A549 (cell line): ENCODE measurements around the gene SUN2. TPM values are rescaled to one million over a fixed set of nuclear protein-coding genes. Genes with fewer than 3 reads are reported as not detected.
A peak's percentile ranks its signal among the peaks of the same experiment; 100 is the strongest.

Experiments
- ATAC-seq, 2 experiments: fragments of 200-7000 bp in 1 of 2; fragments of >200 bp in 1 of 2; cut with Nextera tagmentation in 1 of 2; cut with Tn5 transposase in 1 of 2; 3 replicates each; pipeline versions ENCODE4 v1.8.0 to v1.9.1; 2018 to 2020; ENCODE audit warnings: mild to moderate bottlenecking in 1 of 2, moderate library complexity in 1 of 2
- CTCF ChIA-PET: fragments of 300-600 bp; sonication (Branson Sonifier 250); formaldehyde crosslinking; extraction: SDS; loops from one replicate; lab custom pipeline; 2021; ENCODE audit warnings: antibody characterized with exemption, inconsistent platforms; lab: Yijun Ruan, JAX
- POLR2A ChIA-PET: fragments of 350-600 bp; formaldehyde crosslinking; extraction: SDS; loops from one replicate; lab custom pipeline; 2021; ENCODE audit warnings: antibody characterized with exemption, inconsistent platforms; lab: Yijun Ruan, JAX
- DNase-seq, 2 experiments: peaks; one replicate each; pipeline versions ENCODE4 v3.0.0 to v3.0.0-alpha.2; 2011 to 2016; ENCODE audit warnings: low read depth in 1 of 2, low spot score in 1 of 2
- FAIRE-seq: peaks from 2 replicates; lab custom pipeline; 2011; peaks lifted over from hg19 to GRCh38; lab: Jason Lieb, UNC
- H3K27ac ChIP-seq, 2 experiments: fragments of >200 bp; sonication (Bioruptor Twin); formaldehyde crosslinking; 3 replicates each; pipeline ENCODE4 v1.5.1; 2016 to 2017
- H3K4me1 ChIP-seq: fragments of >200 bp; sonication (Bioruptor Twin); formaldehyde crosslinking; 3 replicates; pipeline ENCODE4 v1.6.1; 2016
- H3K4me2 ChIP-seq: fragments of >200 bp; sonication (Bioruptor Twin); formaldehyde crosslinking; 3 replicates; pipeline ENCODE4 v1.6.1; 2016
- H3K4me3 ChIP-seq: fragments of >200 bp; sonication (Bioruptor Twin); formaldehyde crosslinking; 3 replicates; pipeline ENCODE4 v1.5.1; 2016
- H3K9me3 ChIP-seq: fragments of >200 bp; sonication (Bioruptor Twin); formaldehyde crosslinking; 3 replicates; pipeline ENCODE4 v1.6.1; 2016
- CBX2 ChIP-seq: fragments of 200-600 bp; sonication (generic); IDR thresholded peaks from 2 replicates; pipeline ENCODE4 v1.6.1; 2016; ENCODE audit warnings: low read depth, mild to moderate bottlenecking, borderline replicate concordance
- CBX8 ChIP-seq: fragments of 200-600 bp; sonication (generic); IDR thresholded peaks from 2 replicates; pipeline ENCODE4 v1.6.1; 2016
- CEBPB ChIP-seq, 2 experiments: fragments of >200 bp in 1 of 2; sonication (Bioruptor Twin) in 1 of 2; formaldehyde crosslinking in 1 of 2; IDR thresholded peaks; 2 replicates each; pipeline ENCODE4 v1.6.1; 2012 to 2016
- CHD2 ChIP-seq: fragments of 150-350 bp; IDR thresholded peaks from 2 replicates; pipeline ENCODE4 v1.6.1; 2014; ENCODE audit warnings: low read length; ENCODE audit not compliant: partially characterized antibody
- EHF ChIP-seq: fragments of 250-450 bp; sonication (Bioruptor Pico); IDR thresholded peaks from 2 replicates; pipeline ENCODE4 v1.5.0; 2020; ENCODE audit warnings: mild to moderate bottlenecking
- EHMT2 ChIP-seq: fragments of 200-600 bp; sonication (generic); IDR thresholded peaks from 2 replicates; pipeline ENCODE4 v1.6.1; 2016; ENCODE audit warnings: antibody characterized with exemption, low read depth, mild to moderate bottlenecking, moderate library complexity
- EP300 ChIP-seq, 2 experiments: fragments of >200 bp; sonication (Bioruptor Twin); formaldehyde crosslinking; IDR thresholded peaks; 2 replicates in 1 of 2; 3 replicates in 1 of 2; pipeline ENCODE4 v1.6.1; 2016 to 2017
- FOSL2 ChIP-seq, 2 experiments: fragments of 450-650 bp in 1 of 2; fragments of >200 bp in 1 of 2; sonication (Bioruptor Twin) in 1 of 2; formaldehyde crosslinking; IDR thresholded peaks; 2 replicates each; pipeline versions ENCODE4 v1.5.0 to v1.6.1; 2016 to 2020; ENCODE audit warnings: mild to moderate bottlenecking in 1 of 2, moderate library complexity in 1 of 2
- HOXA7 ChIP-seq: fragments of 250-450 bp; sonication (Bioruptor Pico); IDR thresholded peaks from 2 replicates; pipeline ENCODE4 v1.5.0; 2020; ENCODE audit warnings: mild to moderate bottlenecking, moderate library complexity
- HOXB13 ChIP-seq: fragments of 250-450 bp; sonication (Bioruptor Pico); IDR thresholded peaks from 2 replicates; pipeline ENCODE4 v1.5.0; 2020; ENCODE audit warnings: low read depth, mild to moderate bottlenecking, moderate library complexity
- HOXB5 ChIP-seq: fragments of 250-450 bp; sonication (Bioruptor Pico); IDR thresholded peaks from 2 replicates; pipeline ENCODE4 v1.5.0; 2020; ENCODE audit warnings: mild to moderate bottlenecking, moderate library complexity
- JUN ChIP-seq, 2 experiments: fragments of >200 bp; sonication (Bioruptor Twin); formaldehyde crosslinking; IDR thresholded peaks; 2 replicates in 1 of 2; 3 replicates in 1 of 2; pipeline ENCODE4 v1.6.1; 2016 to 2017
- KDM5A ChIP-seq: fragments of 200-600 bp; sonication (generic); IDR thresholded peaks from 2 replicates; pipeline ENCODE4 v1.6.1; 2016; ENCODE audit warnings: antibody characterized with exemption, mild to moderate bottlenecking
- MAFK ChIP-seq: fragments of 450-650 bp; IDR thresholded peaks from 2 replicates; pipeline ENCODE4 v1.6.1; 2014; ENCODE audit not compliant: partially characterized antibody
- MAZ ChIP-seq: fragments of 150-350 bp; IDR thresholded peaks from 2 replicates; pipeline ENCODE4 v1.6.1; 2014; ENCODE audit warnings: antibody characterized with exemption, low read depth, low read length, borderline replicate concordance
- RAD21 ChIP-seq, 2 experiments: fragments of >200 bp in 1 of 2; sonication (Bioruptor Twin) in 1 of 2; formaldehyde crosslinking in 1 of 2; IDR thresholded peaks in 1 of 2; conservative IDR thresholded peaks in 1 of 2; 2 replicates in 1 of 2; 3 replicates in 1 of 2; pipeline ENCODE4 v1.6.1; 2012 to 2018; ENCODE audit warnings: inconsistent platforms in 1 of 2
- RCOR1 ChIP-seq: fragments of 150-350 bp; IDR thresholded peaks from 2 replicates; pipeline ENCODE4 v1.6.1; 2014; ENCODE audit warnings: antibody characterized with exemption, low read length, low read depth
- RFX5 ChIP-seq: fragments of 450-650 bp; IDR thresholded peaks from 2 replicates; pipeline ENCODE4 v1.7.1; 2014; ENCODE audit warnings: antibody characterized with exemption, mild to moderate bottlenecking, moderate library complexity
- RNF2 ChIP-seq: fragments of 200-600 bp; sonication (generic); IDR thresholded peaks from 2 replicates; pipeline ENCODE4 v1.6.1; 2016; ENCODE audit warnings: low read depth, mild to moderate bottlenecking, antibody characterized with exemption, moderate library complexity, borderline replicate concordance
- TFCP2L1 ChIP-seq: fragments of 250-450 bp; sonication (Bioruptor Pico); IDR thresholded peaks from 2 replicates; pipeline ENCODE4 v1.5.0; 2021; ENCODE audit warnings: mild to moderate bottlenecking
- WGBS: methylation state at CpG from one replicate; pipeline ENCODE4 v1.1.6; 2017; ENCODE audit errors: missing lambda C conversion rate; 5-methylcytosine and 5-hydroxymethylcytosine counted together
- polyA plus RNA-seq, 4 experiments: library from polyadenylated mRNA; depleted of rRNA in 3 of 4; stranded (reverse); fragments of >200 nt; fragmentation: RNase III in 1 of 4; extraction: RNeasy Plus Mini Kit Qiagen cat#74134 plus additional on column Dnase treatment in 1 of 4; gene quantifications; 2 replicates in 3 of 4; 3 replicates in 1 of 4; pipeline ENCODE4 v1.2.3, GENCODE V29; 2011 to 2017
- TF ChIP-seq, protein P1 (sequence below): fragments of 250-450 bp; sonication (Bioruptor Pico); IDR thresholded peaks from 2 replicates; pipeline ENCODE4 v1.5.0; 2021; ENCODE audit warnings: mild to moderate bottlenecking, moderate library complexity, borderline replicate concordance
- TF ChIP-seq, protein P2 (sequence below): fragments of >200 bp; sonication (Bioruptor Twin); formaldehyde crosslinking; IDR thresholded peaks from 3 replicates; pipeline ENCODE4 v1.5.1; 2016
- TF ChIP-seq, protein P3 (sequence below): fragments of >200 bp; sonication (Bioruptor Twin); formaldehyde crosslinking; IDR thresholded peaks from 2 replicates; pipeline ENCODE4 v1.6.1; 2016
- TF ChIP-seq, protein P4 (sequence below): IDR thresholded peaks from 2 replicates; pipeline ENCODE4 v1.6.1; 2012; ENCODE audit warnings: low read depth, borderline replicate concordance
- TF ChIP-seq, protein P5 (sequence below): fragments of >200 bp; sonication (Bioruptor Twin); formaldehyde crosslinking; IDR thresholded peaks from 3 replicates; pipeline ENCODE4 v1.6.1; 2016
- TF ChIP-seq, protein P6 (sequence below): fragments of 150-350 bp; IDR thresholded peaks from 2 replicates; pipeline ENCODE4 v1.6.1; 2014; ENCODE audit warnings: low read depth, mild to moderate bottlenecking, low read length
- TF ChIP-seq, protein P7 (sequence below): fragments of 450-650 bp; IDR thresholded peaks from 2 replicates; pipeline ENCODE4 v1.6.1; 2014; ENCODE audit warnings: antibody characterized with exemption

The SUN2 gene
- polyA plus RNA-seq, 2 of the 4 experiments (the other 2 are of a cell fraction) = 12.6 to 24.0 TPM

DNA sequence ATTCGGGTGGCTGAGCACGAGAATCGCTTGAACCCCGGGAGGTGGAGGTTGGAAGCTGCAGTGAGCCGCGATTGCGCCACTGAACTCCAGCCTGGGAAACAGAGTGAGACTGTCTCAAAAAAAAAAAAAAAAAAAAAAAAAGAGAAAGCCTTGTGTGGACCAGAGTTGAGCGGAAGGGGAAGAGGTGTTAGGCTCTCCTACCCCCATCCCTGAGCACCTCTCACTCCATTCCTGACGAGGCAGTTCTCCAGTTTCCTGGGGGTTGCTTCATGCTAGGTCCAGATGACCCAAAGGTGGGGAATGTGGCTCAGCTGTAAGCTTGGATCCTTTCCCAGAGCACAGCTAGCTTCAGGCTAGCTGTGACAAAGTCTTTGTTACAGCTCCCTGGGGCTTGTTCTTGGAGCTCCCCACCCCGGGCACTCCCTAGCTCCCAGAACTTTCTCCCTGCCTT, 46.9 kb upstream of the SUN2 start:
- ChIA-PET POLR2A (interaction anchor here (1.0 to 2.0 kb wide), 3 partner anchors 27 to 621 kb away, joined by 3 to 13 read pairs (median 5); partner anchors contain the start of genes NPTXR and PLA2G6), CTCF (interaction anchor here (0.7 to 5.9 kb wide), 5 partner anchors 18 to 67 kb away, joined by 3 to 43 read pairs (median 5); no protein-coding TSS in a partner anchor)
- Histone ChIP-seq H3K4me3 (no peak overlapping the region), H3K4me2 (peak overlapping the region; percentile 63)
- FAIRE-seq = no peak
- WGBS = 12% methylated on average over 10 of the region's 10 CpGs
- TF ChIP-seq JUN (IDR thresholded peaks at IDR 0.05) (0 out of 5 replicates have a peak, but pooled peaks of 1 of the 2 experiments have one; percentile 18), RNF2 (no peak), HOXB13 (no peak), FOSL2 (IDR thresholded peaks at IDR 0.05) (peak; percentile 35; the same call in 1 of the 2 replicates), FOSL2 (CRISPR knock-in tag; IDR thresholded peaks at IDR 0.05) (peak; percentile 66), MAFK (peak; percentile 61), CEBPB (IDR thresholded peaks at IDR 0.05) (peak; percentile 45 to 69; a peak in 2 of 4 replicates), RAD21 (conservative IDR thresholded peaks at IDR 0.05 in 1 of 2, IDR thresholded peaks at IDR 0.05 in 1 of 2) (peak in 1 of 2 experiments; percentile 26; a peak in 1 of 5 replicates), CHD2 (no peak), CBX8 (no peak), EP300 (IDR thresholded peaks at IDR 0.05) (peak in 1 of 2 experiments; percentile 14; a peak in 1 of 5 replicates), MAZ (no peak)
- TF ChIP-seq, protein P1, sequence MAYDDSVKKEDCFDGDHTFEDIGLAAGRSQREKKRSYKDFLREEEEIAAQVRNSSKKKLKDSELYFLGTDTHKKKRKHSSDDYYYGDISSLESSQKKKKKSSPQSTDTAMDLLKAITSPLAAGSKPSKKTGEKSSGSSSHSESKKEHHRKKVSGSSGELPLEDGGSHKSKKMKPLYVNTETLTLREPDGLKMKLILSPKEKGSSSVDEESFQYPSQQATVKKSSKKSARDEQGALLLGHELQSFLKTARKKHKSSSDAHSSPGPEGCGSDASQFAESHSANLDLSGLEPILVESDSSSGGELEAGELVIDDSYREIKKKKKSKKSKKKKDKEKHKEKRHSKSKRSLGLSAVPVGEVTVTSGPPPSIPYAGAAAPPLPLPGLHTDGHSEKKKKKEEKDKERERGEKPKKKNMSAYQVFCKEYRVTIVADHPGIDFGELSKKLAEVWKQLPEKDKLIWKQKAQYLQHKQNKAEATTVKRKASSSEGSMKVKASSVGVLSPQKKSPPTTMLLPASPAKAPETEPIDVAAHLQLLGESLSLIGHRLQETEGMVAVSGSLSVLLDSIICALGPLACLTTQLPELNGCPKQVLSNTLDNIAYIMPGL (CRISPR knock-in tag) = no peak
- TF ChIP-seq, all 56 proteins: peak for 6
- H3K4me1 ChIP-seq = peaks cover 19% of the 10 kb centered on the region
- DNase-seq (peak; percentile 79 to 86), ATAC-seq (peak; percentile 95 to 99)
- peaks cover 7% of the 10 kb centered on the region; the same call in 2 of the 3 replicates for H3K9me3 ChIP-seq
- H3K27ac ChIP-seq = peak overlapping the region; percentile 75 to 80

DNA sequence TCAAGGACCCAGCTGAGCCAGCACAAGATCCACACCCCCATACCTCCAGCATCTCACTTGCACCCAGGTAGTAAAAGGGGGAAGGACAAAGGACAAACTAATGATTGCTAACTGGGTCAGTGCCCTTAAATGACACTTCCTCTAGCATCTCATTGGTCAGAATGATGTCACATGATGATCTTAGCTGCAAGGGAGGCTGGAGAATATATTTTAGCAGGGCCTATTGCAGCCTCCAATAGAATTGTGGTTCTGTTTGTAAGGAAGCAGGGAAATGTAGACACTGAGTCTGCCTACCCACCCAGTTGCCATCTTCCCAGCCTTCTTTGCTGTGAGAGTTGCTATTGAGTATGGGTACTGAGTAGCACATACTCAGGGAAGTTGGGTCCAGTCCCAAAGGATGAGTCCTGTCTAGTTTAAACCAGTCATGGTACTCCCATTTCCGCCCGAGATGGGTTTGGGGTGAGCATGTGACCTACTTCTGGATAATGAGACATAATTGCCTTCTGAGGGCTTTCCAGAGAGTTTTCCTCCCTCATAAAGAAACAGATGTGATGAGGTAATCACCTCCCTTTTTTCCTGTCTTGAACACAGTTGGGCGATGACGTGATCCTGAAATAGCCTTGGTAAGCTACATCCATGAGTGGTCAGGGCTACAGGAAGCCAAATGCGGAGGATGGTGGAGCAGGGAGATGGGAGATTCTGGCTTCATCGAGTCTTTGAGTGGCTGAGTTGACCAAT, 43.6 kb upstream of the SUN2 start:
- no peak for FAIRE-seq
- Histone ChIP-seq H3K4me3 (no peak overlapping the region), H3K4me2 (no peak overlapping the region), H3K9me3 (peaks cover 7% of the 10 kb centered on the region; the same call in 2 of the 3 replicates), H3K27ac (no peak overlapping the region), H3K4me1 (peaks cover 40% of the 10 kb centered on the region)
- DNase-seq = no peak
- ChIA-PET CTCF (interaction anchor here (0.9 to 5.9 kb wide), 2 partner anchors 30 to 34 kb away, joined by 3 to 43 read pairs; no protein-coding TSS in a partner anchor), POLR2A (no interaction called here)
- 59% methylated on average over 6 of the region's 6 CpGs for WGBS
- no peak for ATAC-seq
- TF ChIP-seq MAZ (no peak), RCOR1 (no peak), KDM5A (no peak), TFCP2L1 (CRISPR knock-in tag) (no peak), RFX5 (no peak), JUN (IDR thresholded peaks at IDR 0.05) (no peak), EHF (CRISPR knock-in tag) (no peak), HOXB5 (no peak), CBX2 (no peak), HOXA7 (CRISPR knock-in tag) (no peak), EHMT2 (no peak)
- TF ChIP-seq, protein P2, sequence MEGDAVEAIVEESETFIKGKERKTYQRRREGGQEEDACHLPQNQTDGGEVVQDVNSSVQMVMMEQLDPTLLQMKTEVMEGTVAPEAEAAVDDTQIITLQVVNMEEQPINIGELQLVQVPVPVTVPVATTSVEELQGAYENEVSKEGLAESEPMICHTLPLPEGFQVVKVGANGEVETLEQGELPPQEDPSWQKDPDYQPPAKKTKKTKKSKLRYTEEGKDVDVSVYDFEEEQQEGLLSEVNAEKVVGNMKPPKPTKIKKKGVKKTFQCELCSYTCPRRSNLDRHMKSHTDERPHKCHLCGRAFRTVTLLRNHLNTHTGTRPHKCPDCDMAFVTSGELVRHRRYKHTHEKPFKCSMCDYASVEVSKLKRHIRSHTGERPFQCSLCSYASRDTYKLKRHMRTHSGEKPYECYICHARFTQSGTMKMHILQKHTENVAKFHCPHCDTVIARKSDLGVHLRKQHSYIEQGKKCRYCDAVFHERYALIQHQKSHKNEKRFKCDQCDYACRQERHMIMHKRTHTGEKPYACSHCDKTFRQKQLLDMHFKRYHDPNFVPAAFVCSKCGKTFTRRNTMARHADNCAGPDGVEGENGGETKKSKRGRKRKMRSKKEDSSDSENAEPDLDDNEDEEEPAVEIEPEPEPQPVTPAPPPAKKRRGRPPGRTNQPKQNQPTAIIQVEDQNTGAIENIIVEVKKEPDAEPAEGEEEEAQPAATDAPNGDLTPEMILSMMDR = no peak
- TF ChIP-seq, protein P3, sequence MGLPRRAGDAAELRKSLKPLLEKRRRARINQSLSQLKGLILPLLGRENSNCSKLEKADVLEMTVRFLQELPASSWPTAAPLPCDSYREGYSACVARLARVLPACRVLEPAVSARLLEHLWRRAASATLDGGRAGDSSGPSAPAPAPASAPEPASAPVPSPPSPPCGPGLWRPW = no peak
- TF ChIP-seq, protein P4, sequence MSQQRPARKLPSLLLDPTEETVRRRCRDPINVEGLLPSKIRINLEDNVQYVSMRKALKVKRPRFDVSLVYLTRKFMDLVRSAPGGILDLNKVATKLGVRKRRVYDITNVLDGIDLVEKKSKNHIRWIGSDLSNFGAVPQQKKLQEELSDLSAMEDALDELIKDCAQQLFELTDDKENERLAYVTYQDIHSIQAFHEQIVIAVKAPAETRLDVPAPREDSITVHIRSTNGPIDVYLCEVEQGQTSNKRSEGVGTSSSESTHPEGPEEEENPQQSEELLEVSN = no peak
- TF ChIP-seq, protein P5, sequence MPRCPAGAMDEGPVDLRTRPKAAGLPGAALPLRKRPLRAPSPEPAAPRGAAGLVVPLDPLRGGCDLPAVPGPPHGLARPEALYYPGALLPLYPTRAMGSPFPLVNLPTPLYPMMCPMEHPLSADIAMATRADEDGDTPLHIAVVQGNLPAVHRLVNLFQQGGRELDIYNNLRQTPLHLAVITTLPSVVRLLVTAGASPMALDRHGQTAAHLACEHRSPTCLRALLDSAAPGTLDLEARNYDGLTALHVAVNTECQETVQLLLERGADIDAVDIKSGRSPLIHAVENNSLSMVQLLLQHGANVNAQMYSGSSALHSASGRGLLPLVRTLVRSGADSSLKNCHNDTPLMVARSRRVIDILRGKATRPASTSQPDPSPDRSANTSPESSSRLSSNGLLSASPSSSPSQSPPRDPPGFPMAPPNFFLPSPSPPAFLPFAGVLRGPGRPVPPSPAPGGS = no peak
- TF ChIP-seq, protein P6, sequence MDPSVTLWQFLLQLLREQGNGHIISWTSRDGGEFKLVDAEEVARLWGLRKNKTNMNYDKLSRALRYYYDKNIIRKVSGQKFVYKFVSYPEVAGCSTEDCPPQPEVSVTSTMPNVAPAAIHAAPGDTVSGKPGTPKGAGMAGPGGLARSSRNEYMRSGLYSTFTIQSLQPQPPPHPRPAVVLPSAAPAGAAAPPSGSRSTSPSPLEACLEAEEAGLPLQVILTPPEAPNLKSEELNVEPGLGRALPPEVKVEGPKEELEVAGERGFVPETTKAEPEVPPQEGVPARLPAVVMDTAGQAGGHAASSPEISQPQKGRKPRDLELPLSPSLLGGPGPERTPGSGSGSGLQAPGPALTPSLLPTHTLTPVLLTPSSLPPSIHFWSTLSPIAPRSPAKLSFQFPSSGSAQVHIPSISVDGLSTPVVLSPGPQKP = no peak
- TF ChIP-seq, protein P7, sequence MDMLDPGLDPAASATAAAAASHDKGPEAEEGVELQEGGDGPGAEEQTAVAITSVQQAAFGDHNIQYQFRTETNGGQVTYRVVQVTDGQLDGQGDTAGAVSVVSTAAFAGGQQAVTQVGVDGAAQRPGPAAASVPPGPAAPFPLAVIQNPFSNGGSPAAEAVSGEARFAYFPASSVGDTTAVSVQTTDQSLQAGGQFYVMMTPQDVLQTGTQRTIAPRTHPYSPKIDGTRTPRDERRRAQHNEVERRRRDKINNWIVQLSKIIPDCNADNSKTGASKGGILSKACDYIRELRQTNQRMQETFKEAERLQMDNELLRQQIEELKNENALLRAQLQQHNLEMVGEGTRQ = no peak
